Keratinocyte (primary cell): Measurements from ENCODE around the gene TELO2.

ENCODE experiments used
- CTCF ChIP-seq, 3 experiments: IDR thresholded peaks in 1 of 3; conservative IDR thresholded peaks in 1 of 3; optimal IDR thresholded peaks in 1 of 3; 2 replicates in 2 of 3; 3 replicates in 1 of 3; pipeline versions ENCODE3 to v1.5.1; 2011; ENCODE audit warnings: low read length in 3 of 3, mild to moderate bottlenecking in 3 of 3, moderate library complexity in 2 of 3, control low read depth in 1 of 3, inconsistent platforms in 1 of 3; ENCODE audit not compliant: insufficient read depth in 2 of 3; ENCODE audit errors: extremely low read depth in 1 of 3
- EZH2 ChIP-seq: IDR thresholded peaks from one replicate; pipeline ENCODE4 v1.6.1; 2012; ENCODE audit warnings: inconsistent platforms, mild to moderate bottlenecking, low read length, moderate library complexity

GRCh38 chr16:1452530-1452929, 40.6 kb upstream of the TELO2 start:
- no peak for TF ChIP-seq CTCF (optimal IDR thresholded peaks at IDR 0.05 in 1 of 3, IDR thresholded peaks at IDR 0.05 in 1 of 3, conservative IDR thresholded peaks at IDR 0.05 in 1 of 3; ENCODE audit: extremely low read depth in 1 of 3, insufficient read depth in 2 of 3, low read length in 3 of 3)
- no peak for TF ChIP-seq EZH2
